Measurements from ENCODE around the gene FOXK1.

GRCh38 chr7:4653771-4654170 lies 28.3 kb upstream of the FOXK1 start:
- TF ChIP-seq CTCF (IDR thresholded peaks at IDR 0.05; ENCODE audit: low read depth, low read length) (no peak), EZH2phosphoT487 (IDR thresholded peaks at IDR 0.05; ENCODE audit: low read depth) (no peak)
